Fibroblast of lung (primary cell): ENCODE measurements around the gene POTEM.
"Not testable (repeated sequence)": the region's sequence is repeated elsewhere in the genome, so short reads cannot be mapped to it uniquely, and the experiment has no call there.

ENCODE experiments used
- CTCF ChIP-seq, 2 donors: IDR thresholded peaks in 1 of 2; conservative IDR thresholded peaks in 1 of 2; 1 replicate in 1 of 2; 2 replicates in 1 of 2; pipeline ENCODE4 v1.5.1; 2011 to 2012; ENCODE audit warnings: low read length in 2 of 2, control low read depth in 1 of 2, inconsistent platforms in 1 of 2, low read depth in 1 of 2, mild to moderate bottlenecking in 1 of 2
- EZH2 ChIP-seq: IDR thresholded peaks from 2 replicates; pipeline ENCODE4 v1.5.1; 2012; ENCODE audit warnings: low read length, control low read depth, mild to moderate bottlenecking; ENCODE audit errors: missing control alignments

- not testable (repeated sequence) for TF ChIP-seq CTCF (conservative IDR thresholded peaks at IDR 0.05 in 1 of 2, IDR thresholded peaks at IDR 0.05 in 1 of 2; ENCODE audit: low read depth in 1 of 2, low read length in 2 of 2); EZH2
These were observed 47.2 kb upstream of the POTEM start for GRCh38 chr14:18920052-18920451.
